EL (cell line): ENCODE results near the gene DYNC1I1.

ENCODE experiments used
- DNase-seq: peaks from one replicate; pipeline ENCODE4 v3.0.0-alpha.2; 2016

Gene DYNC1I1

GRCh38 chr7:96034940-96035727 is 262.8 kb downstream of the DYNC1I1 start:
- no peak for DNase-seq

GRCh38 chr7:96040250-96040772 is 268.0 kb downstream of the DYNC1I1 start:
- no peak for DNase-seq

- no peak for DNase-seq
These were observed 268.8 kb downstream of the DYNC1I1 start for GRCh38 chr7:96041171-96041570.

GRCh38 chr7:96045181-96045580 is 272.8 kb downstream of the DYNC1I1 start:
- no peak for DNase-seq

- DNase-seq: no peak
These were observed 273.6 kb downstream of the DYNC1I1 start for GRCh38 chr7:96045919-96046318.

GRCh38 chr7:96052289-96052688 is 279.9 kb downstream of the DYNC1I1 start:
- DNase-seq: no peak

- no peak for DNase-seq
These were observed 280.6 kb downstream of the DYNC1I1 start for GRCh38 chr7:96052860-96053470.

GRCh38 chr7:96055717-96056116 is 283.4 kb downstream of the DYNC1I1 start:
- no peak for DNase-seq

GRCh38 chr7:96059075-96059474 is 286.7 kb downstream of the DYNC1I1 start:
- no peak for DNase-seq

GRCh38 chr7:96061009-96061408 is 288.7 kb downstream of the DYNC1I1 start:
- no peak for DNase-seq

- DNase-seq: no peak
These were observed 289.5 kb downstream of the DYNC1I1 start for GRCh38 chr7:96061844-96062243.

GRCh38 chr7:96067321-96067720 is 295.0 kb downstream of the DYNC1I1 start:
- no peak for DNase-seq

- no peak for DNase-seq
These were observed 297.0 kb downstream of the DYNC1I1 start for GRCh38 chr7:96069401-96069800.

GRCh38 chr7:96074871-96075270 is 302.5 kb downstream of the DYNC1I1 start:
- no peak for DNase-seq

GRCh38 chr7:96075510-96076349 is 303.4 kb downstream of the DYNC1I1 start:
- DNase-seq: peak; percentile 45

- no peak for DNase-seq
These were observed 304.0 kb downstream of the DYNC1I1 start for GRCh38 chr7:96076350-96076707.

GRCh38 chr7:96080027-96080426 is 307.7 kb downstream of the DYNC1I1 start:
- no peak for DNase-seq

- peak; percentile 10 for DNase-seq
These were observed 312.7 kb downstream of the DYNC1I1 start for GRCh38 chr7:96084881-96085553.

- no peak for DNase-seq
These were observed 313.6 kb downstream of the DYNC1I1 start for GRCh38 chr7:96085953-96086352.

GRCh38 chr7:96088579-96088978 is 316.2 kb downstream of the DYNC1I1 start:
- no peak for DNase-seq

GRCh38 chr7:96089511-96089910 is 317.2 kb downstream of the DYNC1I1 start:
- no peak for DNase-seq

GRCh38 chr7:96090756-96091155 is 318.4 kb downstream of the DYNC1I1 start:
- DNase-seq: no peak

GRCh38 chr7:96093435-96093834 is 321.1 kb downstream of the DYNC1I1 start:
- DNase-seq: peak; percentile 20
